ENCODE data around the gene SERGEF.

Gene SERGEF

DNA sequence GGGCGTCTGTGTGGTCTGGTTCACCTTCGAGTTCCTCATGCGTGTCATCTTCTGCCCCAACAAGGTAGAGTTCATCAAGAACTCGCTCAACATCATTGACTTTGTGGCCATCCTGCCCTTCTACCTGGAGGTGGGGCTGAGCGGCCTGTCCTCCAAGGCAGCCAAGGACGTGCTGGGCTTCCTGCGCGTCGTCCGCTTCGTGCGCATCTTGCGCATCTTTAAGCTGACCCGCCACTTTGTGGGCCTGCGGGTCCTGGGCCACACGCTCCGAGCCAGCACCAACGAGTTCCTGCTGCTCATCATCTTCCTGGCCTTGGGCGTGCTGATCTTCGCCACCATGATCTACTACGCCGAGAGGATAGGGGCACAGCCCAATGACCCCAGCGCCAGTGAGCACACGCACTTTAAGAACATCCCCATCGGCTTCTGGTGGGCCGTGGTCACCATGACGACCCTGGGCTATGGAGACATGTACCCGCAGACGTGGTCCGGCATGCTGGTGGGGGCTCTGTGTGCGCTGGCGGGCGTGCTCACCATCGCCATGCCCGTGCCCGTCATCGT is 240.9 kb downstream of the SERGEF start:
- no peak for DNase-seq (ENCODE audit: low spot score)

DNA sequence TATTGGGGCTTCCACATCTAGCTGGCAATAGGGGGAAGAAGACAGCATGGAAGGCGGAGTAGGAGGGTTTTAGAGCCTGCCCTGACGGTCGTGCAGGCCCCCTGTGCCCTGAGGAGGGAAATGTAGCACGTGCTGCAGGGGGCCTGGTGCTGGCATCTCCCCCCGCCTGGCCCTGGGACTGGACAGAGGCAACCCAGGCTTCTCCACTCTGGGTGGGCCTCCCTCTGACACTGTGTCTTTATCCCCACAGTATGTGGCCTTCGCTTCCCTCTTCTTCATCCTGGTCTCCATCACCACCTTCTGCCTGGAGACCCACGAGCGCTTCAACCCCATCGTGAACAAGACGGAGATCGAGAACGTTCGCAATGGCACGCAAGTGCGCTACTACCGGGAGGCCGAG is 241.4 kb downstream of the SERGEF start:
- no peak for DNase-seq (ENCODE audit: low spot score)

DNA sequence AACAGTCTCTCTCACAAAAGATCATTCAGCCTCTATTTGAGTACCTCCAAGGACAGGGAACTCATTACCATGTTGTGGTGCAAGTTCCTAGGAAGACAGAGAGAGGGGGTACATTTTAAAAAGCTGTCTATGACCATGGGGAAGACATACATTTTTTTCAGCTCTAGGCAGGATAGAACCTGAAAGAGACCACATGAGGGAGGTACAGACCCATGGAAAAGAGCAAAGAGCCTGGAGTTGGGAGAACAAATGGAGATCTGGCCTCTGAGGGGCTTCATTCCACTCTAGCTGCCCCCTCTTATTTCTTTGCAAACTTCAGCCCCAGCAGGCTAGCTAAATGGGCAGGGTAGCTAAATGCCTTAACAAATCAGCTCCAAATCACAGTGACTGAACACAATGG is 241.9 kb downstream of the SERGEF start:
- no peak for DNase-seq (ENCODE audit: low spot score)

DNA sequence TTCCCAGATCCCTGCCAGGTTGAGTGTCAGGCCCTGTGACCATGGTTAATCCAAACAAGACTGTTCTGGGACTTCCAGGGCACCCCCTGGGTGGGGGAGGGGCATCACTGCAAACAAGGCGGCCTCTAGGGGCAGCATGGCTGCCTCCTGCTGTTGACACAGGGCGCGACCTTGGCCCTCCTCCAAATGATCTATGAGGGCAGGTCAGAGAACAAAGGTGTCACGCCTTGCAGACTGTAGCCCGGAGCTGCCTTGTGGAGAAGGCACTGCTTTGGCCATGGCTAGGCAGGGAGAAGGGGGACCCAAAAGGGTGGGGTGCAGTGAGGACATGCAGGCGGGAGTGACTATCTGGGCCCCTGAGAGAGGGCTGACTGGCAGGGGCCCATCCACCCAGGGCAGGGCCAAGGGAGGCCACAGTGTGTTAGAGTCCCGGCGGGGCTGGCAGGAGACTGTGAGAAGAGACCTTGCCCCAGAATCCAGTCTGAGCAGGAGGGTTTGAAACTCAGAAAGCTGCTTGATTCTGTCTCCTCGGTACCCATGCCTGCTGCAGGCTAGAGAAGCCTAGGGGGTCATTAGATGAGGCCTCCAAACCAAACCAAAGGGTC is 242.7 kb downstream of the SERGEF start:
- DNase-seq (ENCODE audit: low spot score), result no peak

DNA sequence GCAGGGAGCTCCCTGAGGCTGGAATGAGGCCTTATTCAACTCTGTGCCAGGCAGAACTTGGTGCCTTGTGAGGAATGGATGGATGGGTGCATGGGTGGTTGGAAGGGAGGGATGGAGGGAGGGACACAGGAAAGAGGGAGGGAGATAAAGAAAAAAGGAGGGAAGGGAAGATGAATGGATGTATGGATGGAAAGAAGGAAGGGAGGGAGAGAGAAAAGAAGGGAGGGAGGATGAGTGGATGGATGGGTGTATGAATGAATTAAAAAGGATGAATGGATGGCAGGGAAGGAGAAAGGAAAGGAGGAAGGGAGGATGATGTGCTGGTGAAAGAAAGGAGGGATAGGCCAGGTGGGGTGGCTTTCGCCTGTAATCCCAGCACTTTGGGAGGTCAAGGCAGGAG is 243.6 kb downstream of the SERGEF start:
- DNase-seq (ENCODE audit: low spot score), result no peak

DNA sequence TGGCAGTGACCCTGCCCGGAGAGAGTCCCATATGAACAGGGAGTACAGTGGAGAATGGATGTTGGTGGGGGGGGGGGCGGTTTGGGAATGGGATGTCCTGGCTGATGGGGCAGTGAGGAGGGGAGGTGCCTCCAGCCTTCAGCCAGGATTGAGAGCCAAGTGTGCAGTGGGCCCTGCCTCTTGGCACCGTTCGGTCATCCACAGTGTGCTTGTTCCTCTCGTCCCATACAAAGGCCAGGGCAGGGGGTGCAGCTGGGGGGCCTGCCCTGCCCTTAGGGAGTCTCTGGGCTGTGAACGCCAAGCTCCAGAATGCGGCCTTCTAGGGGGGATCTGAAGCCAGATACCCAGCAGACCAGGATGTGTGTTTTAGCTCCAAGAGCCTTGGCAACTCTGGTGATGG is 244.3 kb downstream of the SERGEF start:
- no peak for DNase-seq (ENCODE audit: low spot score)

DNA sequence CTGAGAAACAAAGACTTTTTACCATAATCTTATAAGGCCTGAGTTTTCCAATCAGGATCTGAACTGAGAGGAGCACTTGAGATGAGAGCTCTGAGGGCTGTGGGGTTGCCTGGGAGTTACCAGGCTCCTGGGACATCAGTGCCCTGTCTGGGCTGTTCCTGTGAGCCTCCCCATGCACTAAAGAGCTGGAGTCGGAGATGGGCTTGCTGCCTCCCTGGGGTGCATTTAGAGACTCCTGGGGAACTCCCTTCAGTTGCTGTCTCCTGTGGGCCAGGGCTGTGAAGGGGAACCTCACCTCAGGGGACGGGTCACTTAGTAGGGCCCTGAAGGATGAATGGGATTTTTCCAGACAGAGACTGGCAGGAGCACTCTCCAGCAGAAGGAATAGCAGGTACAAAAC is 244.9 kb downstream of the SERGEF start:
- no peak for DNase-seq (ENCODE audit: low spot score)

DNA sequence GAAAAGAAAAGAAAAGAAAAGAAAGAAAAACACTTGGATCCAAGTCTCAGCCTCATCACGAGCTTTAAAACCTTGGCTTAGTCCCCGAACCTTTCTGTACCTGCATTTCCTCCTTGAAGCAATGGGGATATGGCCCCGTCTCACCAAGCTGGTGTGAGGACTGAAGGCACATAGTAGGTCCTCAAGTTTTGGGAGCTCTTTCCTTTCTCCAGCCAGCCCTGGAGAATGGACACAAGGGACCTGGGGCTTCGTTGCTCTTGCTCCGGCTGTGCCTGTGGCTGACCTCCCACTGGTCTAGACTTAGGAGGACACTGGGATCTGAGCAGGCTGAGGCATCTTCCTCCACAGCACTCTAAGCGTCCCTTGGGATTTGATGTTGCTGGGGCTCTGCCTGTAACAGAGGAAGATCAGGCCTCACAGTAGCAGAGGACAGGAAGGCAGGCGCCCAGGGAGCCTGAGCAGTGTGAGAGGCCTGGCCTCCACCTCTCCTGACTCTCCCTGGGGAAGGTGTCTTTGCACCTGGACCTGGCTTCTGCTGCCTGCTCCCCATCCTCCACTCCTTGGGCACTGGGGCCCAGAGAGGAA is 245.5 kb downstream of the SERGEF start:
- no peak for DNase-seq (ENCODE audit: low spot score)

DNA sequence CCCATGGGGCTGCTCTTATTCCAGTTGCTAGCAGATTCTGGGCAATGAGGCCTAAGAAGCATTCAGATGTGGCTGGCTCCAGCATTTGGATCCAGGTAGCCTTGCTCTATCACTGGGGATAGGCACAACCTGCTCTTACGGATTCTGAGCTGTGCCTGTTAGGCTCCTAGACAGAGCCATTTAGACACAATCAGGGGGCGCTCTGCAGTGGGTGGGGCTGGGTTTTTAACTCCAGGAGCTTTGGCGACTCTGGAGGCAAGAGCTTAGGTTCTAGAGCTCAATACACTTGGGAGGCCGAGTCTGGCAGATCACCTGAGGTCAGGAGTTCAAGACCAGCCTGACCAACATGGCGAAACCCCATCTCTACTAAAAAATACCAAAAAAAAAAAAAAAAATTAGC is 246.3 kb downstream of the SERGEF start:
- no peak for DNase-seq (ENCODE audit: low spot score)

DNA sequence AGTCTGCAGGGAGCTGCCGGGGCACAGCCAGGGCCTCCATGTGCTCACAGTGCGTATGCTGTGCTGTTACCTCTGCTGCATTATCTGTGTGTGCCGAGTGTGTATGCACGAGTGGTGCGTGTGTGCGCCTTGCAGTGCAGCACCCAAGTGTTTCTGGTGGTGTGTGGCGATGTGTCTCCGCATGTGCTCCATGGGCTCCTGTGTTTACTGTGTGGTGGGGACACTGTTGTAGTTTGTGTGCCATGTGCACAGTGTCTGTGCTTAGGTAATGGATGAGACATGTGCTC is 246.8 kb downstream of the SERGEF start:
- peak; percentile 25 for DNase-seq (ENCODE audit: low spot score)

DNA sequence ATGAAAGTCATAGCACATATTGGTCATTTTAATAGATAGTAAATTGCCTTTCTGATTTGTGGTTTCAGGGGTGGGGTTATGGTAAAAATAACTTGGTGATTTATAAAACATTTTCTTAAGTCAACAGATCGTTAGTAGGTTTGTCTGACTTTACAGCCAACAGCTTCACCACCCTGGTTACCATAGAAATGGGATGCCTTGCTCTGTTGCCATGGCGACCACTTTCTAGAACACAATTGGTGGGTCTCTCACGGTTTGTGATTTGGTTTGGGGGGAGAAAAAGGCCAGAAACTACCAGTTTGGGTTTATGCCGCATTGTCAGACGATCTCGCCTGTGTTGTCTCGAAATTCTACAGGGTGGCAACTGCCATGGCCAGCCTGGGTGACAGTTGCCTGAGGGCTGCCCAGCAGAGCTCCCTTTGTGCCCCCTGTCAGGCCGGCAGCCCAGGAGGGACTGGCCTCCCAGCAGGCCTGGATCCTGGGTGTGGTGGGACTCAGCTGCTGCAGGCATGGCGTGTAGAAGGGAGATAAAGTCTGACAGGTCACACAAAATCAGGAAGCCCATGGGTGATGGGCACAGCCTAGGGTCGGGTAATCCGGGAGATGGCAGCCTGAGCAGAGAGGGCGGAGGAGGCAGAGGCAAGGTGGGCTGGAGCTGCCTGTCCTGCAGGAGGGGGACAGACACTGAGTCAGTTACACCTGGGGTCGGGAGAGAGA is 247.3 kb downstream of the SERGEF start:
- DNase-seq (ENCODE audit: low spot score), result peak; percentile 75

DNA sequence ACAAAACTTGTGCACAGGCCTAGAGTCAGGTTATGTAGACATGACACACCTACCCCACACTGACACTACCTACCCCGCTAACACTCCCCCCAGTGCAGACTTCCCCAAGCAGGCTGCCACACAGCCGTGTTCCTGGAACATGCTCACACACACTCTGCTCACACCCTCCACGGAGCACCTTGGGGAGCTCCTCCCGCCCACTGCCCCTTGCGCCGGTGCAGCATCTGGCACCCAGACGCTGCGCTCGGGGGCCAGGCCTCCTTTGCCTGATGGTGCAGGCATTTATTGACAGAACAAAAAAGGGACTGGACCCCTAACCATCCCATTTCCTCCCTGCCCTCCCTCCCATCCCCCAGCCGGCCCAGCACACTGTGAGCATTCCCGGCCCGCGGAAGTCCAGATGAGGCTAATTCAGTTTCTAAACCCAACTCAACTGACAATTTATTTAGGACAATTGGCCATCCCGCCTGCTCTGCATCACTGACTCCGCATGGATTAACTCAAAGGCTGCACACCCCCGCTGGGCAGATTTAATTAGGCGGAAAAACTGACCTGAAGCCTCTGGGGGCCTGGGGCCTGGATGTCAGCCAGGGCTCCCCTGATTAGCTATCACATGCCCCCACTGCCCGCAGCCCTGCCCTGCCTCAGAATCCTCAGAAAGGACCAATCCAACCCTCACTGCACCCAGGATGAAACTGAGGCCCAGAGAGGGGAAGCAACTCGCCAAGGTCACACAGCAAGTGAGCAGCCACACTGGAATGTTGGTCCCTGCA is 248.2 kb downstream of the SERGEF start:
- DNase-seq (ENCODE audit: low spot score), result no peak

DNA sequence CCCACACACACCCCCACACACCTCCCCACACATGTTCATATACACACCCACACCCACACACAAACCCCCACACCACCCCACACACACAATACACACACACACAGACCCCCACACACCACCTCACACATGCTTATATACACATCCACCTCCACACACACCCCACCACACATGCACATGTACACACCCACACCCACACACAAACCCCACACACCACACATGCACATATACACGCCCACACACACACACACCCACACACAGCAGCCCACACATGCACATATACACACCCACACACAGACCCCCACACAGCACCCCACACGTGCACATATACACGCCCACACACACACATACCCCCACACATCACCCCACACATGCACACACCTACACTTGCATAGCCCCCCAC is 249.1 kb downstream of the SERGEF start:
- no peak for DNase-seq (ENCODE audit: low spot score)

DNA sequence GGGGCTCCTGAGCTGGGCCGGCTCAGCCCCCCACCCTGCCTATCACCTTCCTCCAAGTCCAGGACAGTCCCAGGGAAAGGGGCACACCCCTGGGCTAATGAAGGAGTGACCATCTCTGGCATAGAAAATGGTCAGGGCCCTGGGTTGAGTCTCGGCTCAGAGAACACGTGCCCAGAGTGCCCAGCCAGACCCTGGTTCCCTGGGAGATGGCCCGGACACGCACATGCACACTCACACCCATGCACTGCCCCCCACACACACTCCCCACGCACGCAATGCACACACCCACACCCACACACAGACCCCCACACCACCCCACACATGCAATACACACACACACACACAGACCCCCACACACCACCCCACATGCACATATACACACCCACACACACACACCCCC is 249.6 kb downstream of the SERGEF start:
- no peak for DNase-seq (ENCODE audit: low spot score)

DNA sequence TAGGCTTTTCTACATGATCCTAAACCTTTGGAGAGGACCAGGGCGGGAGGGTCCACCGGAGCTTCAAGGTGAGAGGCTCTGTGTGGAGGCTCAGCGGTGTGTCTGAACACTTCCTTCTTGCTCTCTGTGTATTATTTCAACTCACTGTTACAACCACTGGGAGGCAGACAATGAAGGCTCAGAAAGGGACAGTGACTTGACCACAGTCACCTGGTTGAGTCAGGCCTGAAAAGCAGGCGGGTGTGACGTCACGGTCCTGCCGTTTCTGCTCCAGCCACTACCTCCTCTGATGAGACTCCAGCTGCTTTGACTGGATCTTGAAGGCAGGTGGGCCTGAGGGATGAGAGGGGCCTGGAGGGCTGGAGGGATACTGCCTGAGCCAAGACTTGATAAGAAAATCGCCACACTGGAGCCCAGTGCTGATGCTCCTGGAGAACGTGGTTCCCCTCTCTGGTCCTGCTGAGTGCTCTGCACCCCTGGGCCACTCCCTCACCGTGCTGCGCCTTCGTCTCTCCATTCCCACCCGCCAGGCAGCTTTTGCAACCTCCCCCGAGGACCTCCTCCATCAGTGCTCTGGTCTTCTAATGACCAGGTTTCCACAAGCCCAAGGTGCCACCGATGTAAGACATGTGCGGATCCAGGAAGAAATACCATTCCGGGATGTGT is 250.4 kb downstream of the SERGEF start:
- DNase-seq (ENCODE audit: low spot score), result no peak

DNA sequence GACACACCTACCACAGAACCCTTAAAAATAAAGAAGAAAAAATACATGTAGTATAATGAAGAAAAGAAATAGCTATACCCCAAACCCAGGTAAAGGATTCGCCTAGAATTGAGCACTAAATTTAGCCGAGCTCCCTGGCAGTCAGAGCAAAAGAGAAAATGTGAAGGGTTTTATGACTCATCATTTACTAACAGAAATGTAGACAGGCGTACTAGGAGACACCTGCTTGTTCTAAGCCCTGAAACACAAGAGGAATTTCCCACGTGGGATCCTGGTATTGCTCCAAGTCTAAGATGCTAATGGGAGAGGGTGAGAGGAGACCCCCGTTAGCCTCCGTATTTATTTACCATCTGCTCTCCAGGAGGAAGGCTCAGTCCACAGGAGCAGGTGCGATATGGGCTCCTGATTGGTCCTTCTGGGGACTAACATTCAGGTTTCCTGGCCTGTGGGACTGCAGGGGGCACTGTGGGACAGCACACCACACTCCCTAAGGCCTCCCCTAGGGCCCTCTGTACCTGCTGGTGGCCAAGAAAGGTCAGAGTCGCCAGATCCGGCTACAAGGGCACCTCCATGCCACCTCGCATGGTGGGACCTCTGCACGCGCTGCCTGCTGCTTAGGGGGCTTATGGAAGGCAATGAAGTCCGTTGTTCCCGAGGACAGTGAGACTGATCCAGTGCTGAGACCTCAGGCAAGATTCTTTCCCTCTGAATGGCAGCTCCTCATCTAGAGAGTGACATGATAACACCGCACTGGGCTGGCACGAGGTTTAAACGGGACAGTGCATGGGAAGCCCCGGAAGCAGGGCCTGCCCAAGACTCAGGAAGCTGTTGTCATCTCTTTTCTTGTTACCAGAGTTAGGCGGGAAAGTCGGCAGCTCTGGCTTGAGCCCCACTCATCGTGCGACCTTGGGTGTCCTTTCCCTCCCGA is 252.5 kb downstream of the SERGEF start:
- peak; percentile 52 for DNase-seq (ENCODE audit: low spot score)

DNA sequence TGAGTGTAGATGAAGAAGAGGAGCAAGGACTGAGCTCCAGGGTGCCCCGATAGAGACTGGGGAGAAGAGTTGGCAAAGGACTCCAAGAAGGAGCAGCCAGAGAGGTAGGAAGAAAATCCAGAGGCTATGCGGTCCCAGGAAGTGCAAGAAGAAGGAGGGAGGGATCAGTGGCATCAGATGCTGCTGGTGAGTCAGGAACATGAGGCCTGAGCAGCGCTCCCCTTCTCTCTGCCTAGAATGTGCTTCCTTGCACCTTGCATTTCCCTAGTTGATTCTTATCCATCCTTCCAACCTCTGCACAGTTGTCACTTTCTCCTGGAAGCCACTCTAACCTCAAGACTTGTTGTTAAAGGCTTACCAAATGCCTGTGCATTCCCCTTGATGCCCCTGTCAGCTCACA is 257.0 kb downstream of the SERGEF start:
- DNase-seq (ENCODE audit: low spot score), result no peak

DNA sequence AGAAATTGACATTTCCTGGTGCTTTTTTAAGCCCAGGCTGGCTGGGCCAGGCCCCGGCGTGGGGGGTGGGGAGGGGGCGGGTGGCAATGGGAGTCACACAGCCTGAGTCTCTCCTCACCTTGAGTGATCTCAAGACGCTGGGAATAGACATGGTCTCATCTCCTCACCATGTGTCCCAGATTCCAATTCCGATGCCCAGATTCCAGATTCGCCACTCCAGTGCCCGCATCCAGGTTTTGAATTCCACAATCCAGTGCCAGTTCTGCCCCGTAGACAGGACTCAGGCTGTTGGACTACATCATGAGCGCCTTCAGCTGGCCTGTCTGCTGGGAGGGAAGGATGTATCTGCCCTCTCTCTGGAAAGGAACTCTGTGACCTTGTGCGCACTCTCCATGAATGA is 259.2 kb downstream of the SERGEF start:
- DNase-seq (ENCODE audit: low spot score), result no peak

DNA sequence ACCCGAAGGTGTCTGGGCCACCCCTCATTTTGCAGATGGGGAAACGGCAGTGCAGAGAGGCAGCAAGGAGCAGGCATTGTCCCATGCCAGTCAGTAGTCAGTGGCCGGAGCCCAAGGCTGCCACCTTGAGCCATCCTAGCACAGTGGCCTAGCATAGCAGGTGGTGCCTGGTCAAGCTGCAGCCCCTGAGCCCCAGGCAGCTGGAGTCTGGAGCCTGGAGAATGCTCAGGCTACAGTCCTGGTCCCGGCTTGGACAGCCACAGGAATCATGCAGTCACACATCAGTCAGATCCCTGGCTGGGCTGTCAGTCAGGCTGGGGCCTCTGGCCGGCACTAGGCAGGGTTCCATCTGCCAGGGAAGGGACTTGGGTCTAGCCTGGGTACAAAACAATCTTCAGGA is 259.7 kb downstream of the SERGEF start:
- no peak for DNase-seq (ENCODE audit: low spot score)

DNA sequence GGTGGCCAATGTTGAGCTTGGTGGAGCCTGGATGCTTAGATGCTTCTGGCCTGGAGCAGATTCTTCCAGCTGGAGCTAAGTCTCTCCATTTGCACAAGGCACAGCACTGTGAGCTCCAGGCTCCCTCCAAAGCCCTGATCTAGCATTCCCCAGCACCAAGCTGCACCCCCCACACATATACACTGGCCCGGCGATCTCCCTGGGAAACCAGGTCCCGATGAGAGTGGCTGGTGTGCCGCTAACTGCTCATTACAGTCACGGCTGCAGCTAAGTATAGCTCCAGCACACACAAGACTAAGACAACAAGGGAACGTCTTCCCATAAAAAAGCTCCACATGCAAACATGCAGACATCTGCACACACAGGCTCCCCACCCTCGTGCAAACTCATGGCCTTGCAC is 260.7 kb downstream of the SERGEF start:
- no peak for DNase-seq (ENCODE audit: low spot score)

DNA sequence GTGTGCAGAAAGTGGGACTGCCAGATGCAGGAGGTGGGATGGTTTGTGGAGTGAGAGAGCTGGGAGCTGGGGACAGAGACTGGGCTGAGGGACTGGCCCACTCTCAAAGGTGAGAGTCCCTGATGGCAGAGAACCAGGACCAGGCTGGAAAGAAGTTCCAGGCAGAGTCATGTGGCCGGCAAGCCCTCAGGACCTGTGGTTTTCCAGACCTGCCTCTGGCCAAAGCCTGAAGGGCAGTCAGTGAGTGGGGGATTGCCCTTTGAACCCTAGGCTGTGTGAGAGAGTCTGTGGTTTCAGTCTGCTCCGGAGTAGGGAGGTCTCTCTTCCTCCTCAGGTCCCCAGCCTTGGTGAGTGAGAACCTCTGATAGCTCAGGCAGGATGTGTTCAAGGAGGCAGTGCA is 261.3 kb downstream of the SERGEF start:
- DNase-seq (ENCODE audit: low spot score), result no peak
